ENCODE data around the gene DENND4A. TPM values are rescaled to one million over a fixed set of nuclear protein-coding genes. Genes with fewer than 3 reads are reported as not detected.

DENND4A gene
- polyA plus RNA-seq (ENCODE audit: insufficient read length in 3 of 3), result 10 to 100 TPM; 17.1 to 19.6 (median 17.7) TPM

- peak; percentile 93 to 97 (median 95) for DNase-seq (ENCODE audit: low read depth in 3 of 3, low spot score in 2 of 3)
Observed at GRCh38 chr15:65792138-65792987, at the start of gene DENND4A. Gene DENND4A, minus strand, starts transcription at chr15:65792293. Its CDS starts 35,843 bp downstream, at chr15:65756450.

- no peak for DNase-seq (ENCODE audit: low read depth in 3 of 3, low spot score in 2 of 3)
Observed at GRCh38 chr15:65841121-65841930, 49.2 kb upstream of the DENND4A start.

- DNase-seq (ENCODE audit: low read depth in 3 of 3, low spot score in 2 of 3), result no peak
Observed at GRCh38 chr15:65839985-65840384, 47.9 kb upstream of the DENND4A start.

GRCh38 chr15:65839354-65839901 is 47.3 kb upstream of the DENND4A start:
- no peak for DNase-seq (ENCODE audit: low read depth in 3 of 3, low spot score in 2 of 3)

- no peak for DNase-seq (ENCODE audit: low read depth in 3 of 3, low spot score in 2 of 3)
Observed at GRCh38 chr15:65837301-65838294, 45.5 kb upstream of the DENND4A start.

GRCh38 chr15:65836665-65837064 is 44.6 kb upstream of the DENND4A start:
- DNase-seq (ENCODE audit: low read depth in 3 of 3, low spot score in 2 of 3), result no peak

GRCh38 chr15:65835447-65835846 is 43.4 kb upstream of the DENND4A start:
- no peak for DNase-seq (ENCODE audit: low read depth in 3 of 3, low spot score in 2 of 3)

- DNase-seq (ENCODE audit: low read depth in 3 of 3, low spot score in 2 of 3), result no peak
Observed at GRCh38 chr15:65834603-65835282, 42.6 kb upstream of the DENND4A start.

GRCh38 chr15:65833501-65834205 is 41.6 kb upstream of the DENND4A start:
- DNase-seq (ENCODE audit: low read depth in 3 of 3, low spot score in 2 of 3), result no peak

- peak; percentile 64 to 75 (median 75) for DNase-seq (ENCODE audit: low read depth in 3 of 3, low spot score in 2 of 3)
Observed at GRCh38 chr15:65832549-65833364, 40.7 kb upstream of the DENND4A start.

- DNase-seq (ENCODE audit: low read depth in 3 of 3, low spot score in 2 of 3), result no peak
Observed at GRCh38 chr15:65829130-65829764, 37.2 kb upstream of the DENND4A start.

- DNase-seq (ENCODE audit: low read depth in 3 of 3, low spot score in 2 of 3), result no peak
Observed at GRCh38 chr15:65828585-65828984, 36.5 kb upstream of the DENND4A start.

- no peak for DNase-seq (ENCODE audit: low read depth in 3 of 3, low spot score in 2 of 3)
Observed at GRCh38 chr15:65827065-65827464, 35.0 kb upstream of the DENND4A start.

GRCh38 chr15:65824941-65825544 is 33.0 kb upstream of the DENND4A start:
- DNase-seq (ENCODE audit: low read depth in 3 of 3, low spot score in 2 of 3), result no peak

GRCh38 chr15:65824031-65824743 is 32.1 kb upstream of the DENND4A start:
- DNase-seq (ENCODE audit: low read depth in 3 of 3, low spot score in 2 of 3), result no peak

- no peak for DNase-seq (ENCODE audit: low read depth in 3 of 3, low spot score in 2 of 3)
Observed at GRCh38 chr15:65822316-65822715, 30.2 kb upstream of the DENND4A start.

Data from right renal cortex interstitium (tissue), 3 donors.